Measurements from ENCODE around the gene SLC39A6. TPM values are rescaled to one million over a fixed set of nuclear protein-coding genes. Genes with fewer than 3 reads are reported as not detected.
"Not testable (repeated sequence)": the region's sequence is repeated elsewhere in the genome, so short reads cannot be mapped to it uniquely, and the experiment has no call there.

SLC39A6 gene
- total RNA-seq, 2 donors from 2014 or later = 25.7 to 27.9 TPM

DNA sequence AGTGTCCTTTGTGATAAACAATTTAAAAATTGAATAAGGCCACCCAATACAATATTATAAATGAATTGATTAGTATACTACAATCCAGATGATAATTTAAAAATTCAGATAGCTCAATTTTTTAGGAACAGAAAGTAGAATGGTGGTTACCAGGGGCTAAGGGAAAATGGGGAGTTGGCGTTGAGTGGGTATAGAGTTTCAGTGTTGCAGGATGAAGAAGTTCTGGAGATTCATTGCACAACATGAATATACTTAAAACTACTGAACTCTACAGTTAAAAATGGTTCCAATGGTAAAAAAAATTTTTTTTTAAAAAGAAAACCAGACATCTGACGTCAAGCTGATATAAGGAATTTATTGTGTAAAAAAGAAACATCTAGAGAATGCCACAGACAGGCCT is 20.9 kb downstream of the SLC39A6 start:
- intact Hi-C loops (cut with DNase I) = no loop called here
- DNase-seq (ENCODE audit: low spot score) = no peak

DNA sequence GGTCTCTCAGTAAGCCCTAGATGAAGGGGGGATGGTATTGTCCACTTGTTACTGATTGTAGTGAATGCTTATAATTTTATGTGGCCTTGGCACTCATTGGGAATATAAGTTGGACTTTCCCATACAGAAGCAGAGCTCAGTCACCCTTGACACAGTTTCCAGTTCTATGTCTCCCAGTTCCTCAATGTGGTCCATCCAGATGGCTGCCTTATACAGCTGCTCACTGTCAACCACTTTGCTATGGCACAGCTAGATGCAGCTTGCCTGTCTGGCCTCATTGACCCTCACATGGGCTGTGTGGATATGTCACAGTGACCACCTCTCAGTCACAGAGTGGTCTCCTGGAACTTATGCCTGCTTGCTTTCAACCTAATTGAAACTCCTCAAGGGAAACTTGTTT is 21.7 kb downstream of the SLC39A6 start:
- intact Hi-C loops (cut with DNase I) = no loop called here
- no peak for DNase-seq (ENCODE audit: low spot score)

DNA sequence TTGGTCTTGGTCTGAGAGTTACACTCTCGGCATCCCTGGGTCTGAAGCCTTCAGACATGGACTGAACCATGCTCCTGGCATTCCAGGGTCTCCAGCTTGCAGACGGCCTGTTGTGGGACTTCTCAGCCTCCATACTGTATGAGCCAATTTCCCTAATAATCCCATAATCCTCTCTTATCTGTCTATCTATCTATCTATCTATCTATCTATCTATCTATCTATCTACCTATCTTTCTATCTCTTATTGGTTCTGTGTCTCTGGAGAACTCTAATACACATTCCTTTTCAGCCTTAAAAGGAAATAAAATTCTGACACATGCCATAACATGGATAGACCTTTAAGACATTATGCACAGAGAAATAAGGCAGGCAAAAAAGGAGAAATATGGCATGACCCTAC is 24.4 kb downstream of the SLC39A6 start:
- intact Hi-C loops (cut with DNase I) = no loop called here
- DNase-seq (ENCODE audit: low spot score) = no peak

DNA sequence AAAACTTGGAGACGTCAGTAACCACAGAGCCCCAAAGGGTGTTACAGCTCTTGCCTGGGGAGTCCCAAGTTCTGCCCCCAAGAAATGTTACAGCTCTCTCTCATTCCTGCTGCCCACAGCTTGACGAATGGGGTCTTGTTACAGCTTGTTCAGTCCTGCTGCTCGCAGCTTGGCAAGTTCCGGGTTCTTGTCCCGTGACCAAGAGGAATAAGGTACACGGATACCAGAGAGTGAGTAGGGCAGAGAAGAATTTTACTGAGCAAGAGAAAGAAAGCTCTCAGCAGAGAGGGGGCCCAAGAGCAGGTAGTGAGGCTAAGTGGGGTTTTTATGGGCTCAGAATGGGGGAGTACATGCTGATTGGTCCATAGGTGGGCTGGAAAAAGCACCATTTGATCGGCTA is 27.2 kb downstream of the SLC39A6 start:
- intact Hi-C loops (cut with DNase I) = no loop called here
- no peak for DNase-seq (ENCODE audit: low spot score)

GRCh38 chr18:36099311-36099710 is 29.8 kb downstream of the SLC39A6 start:
- no peak for DNase-seq (ENCODE audit: low spot score)
- intact Hi-C loops (cut with DNase I) = loop anchor here (10.0 kb wide), 1 partner anchor 185 kb away; no protein-coding TSS in a partner anchor

- intact Hi-C loops (cut with DNase I) = loop anchor here (10.0 kb wide), 1 partner anchor 188 kb away; no protein-coding TSS in a partner anchor
- no peak for DNase-seq (ENCODE audit: low spot score)
Measured at GRCh38 chr18:36096955-36097354, 32.2 kb downstream of the SLC39A6 start.

DNA sequence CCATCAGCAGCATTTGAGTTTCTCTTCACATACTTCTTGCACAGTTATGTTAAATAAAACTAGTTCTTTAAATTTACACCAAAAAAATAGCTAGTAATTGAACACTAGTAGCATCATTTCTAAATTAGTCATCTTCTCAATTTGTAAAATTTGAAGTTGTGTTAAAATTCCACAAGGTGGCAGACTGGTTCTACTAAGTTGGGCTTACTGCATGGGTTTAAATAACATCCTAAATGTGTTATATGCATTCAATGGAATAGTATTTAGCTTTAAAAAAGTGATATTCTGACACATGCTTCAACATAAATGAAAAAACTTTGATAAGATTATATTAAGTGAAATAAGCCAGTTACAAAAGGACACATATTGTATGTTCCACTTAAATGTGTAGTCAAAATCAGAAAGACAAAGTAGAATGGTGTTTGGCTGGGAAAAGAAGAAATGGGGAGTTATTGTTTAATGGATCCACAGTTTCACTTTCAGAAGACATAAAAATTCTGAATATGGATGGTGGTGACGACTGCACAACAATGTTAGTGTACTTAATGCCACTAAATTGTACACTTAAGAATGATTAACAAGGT is 33.1 kb downstream of the SLC39A6 start:
- DNase-seq (ENCODE audit: low spot score) = no peak
- intact Hi-C loops (cut with DNase I) = loop anchor here (10.0 kb wide), 1 partner anchor 189 kb away; no protein-coding TSS in a partner anchor

DNA sequence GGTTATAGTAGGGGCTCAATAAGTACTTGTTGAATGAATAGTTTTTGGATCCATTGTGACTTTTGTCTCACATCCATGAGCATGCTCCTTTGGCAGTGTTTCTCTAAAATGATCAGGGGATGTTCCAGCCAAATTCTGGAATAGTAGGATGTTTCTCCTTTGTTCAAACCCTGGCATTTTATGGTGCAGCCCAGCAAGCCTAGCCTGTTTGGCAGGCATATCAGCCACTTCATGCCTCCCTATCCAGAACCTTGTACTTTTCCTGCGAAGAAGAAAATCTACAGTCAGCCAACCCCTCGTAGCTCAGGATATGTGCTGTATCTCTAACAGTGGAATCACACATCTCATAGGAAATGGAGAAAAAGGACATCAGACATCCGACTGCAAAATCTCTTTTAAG is 34.7 kb downstream of the SLC39A6 start:
- no peak for DNase-seq (ENCODE audit: low spot score)
- intact Hi-C loops (cut with DNase I) = loop anchor here (10.0 kb wide), 1 partner anchor 190 kb away; no protein-coding TSS in a partner anchor

DNA sequence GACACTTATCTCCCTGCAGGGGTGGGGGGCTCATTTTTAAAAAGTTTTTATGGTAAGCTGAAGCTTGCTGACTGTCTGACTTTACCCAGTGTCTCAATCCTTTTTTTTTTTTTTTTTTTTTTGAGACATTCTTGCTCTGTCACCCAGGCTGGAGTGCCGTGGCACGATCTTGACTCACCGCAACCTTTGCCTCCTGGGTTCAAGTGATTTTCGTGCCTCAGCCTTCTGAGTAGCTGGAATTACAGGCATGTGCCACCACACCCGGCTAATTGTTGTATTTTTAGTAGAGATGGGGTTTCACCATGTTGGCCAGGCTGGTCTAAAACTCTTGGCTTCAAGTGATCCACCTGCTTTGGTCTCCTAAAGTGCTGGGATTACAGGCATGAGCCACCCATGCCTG is 37.0 kb downstream of the SLC39A6 start:
- intact Hi-C loops (cut with DNase I) = loop anchor here (10.0 kb wide), 1 partner anchor 193 kb away; no protein-coding TSS in a partner anchor
- DNase-seq (ENCODE audit: low spot score) = not testable (repeated sequence)

- intact Hi-C loops (cut with DNase I) = no loop called here
- DNase-seq (ENCODE audit: low spot score) = no peak
Measured at GRCh38 chr18:36089001-36089400, 40.1 kb downstream of the SLC39A6 start.

DNA sequence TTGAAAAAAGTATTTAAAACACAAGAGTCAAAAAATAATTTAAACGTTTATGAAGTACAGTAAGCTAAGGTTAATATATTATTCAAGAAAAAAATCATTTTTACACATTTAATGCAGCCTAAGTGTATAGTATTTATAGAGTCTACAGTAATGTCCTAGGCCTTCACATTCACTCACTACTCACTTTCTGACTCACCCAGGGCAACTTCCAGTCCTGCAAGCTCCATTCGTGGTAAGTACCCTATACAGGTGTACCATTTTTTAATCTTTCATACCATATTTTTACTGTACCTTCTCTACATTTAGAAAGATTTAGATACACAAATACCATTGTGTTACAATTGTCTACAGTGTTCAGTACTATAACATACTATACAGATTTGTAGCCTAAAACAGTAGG is 40.9 kb downstream of the SLC39A6 start:
- intact Hi-C loops (cut with DNase I) = no loop called here
- DNase-seq (ENCODE audit: low spot score) = no peak

- no peak for DNase-seq (ENCODE audit: low spot score)
- intact Hi-C loops (cut with DNase I) = no loop called here
Measured at GRCh38 chr18:36086186-36086585, 43.0 kb downstream of the SLC39A6 start.

GRCh38 chr18:36085195-36085594 is 43.9 kb downstream of the SLC39A6 start:
- DNase-seq (ENCODE audit: low spot score) = no peak
- intact Hi-C loops (cut with DNase I) = no loop called here

DNA sequence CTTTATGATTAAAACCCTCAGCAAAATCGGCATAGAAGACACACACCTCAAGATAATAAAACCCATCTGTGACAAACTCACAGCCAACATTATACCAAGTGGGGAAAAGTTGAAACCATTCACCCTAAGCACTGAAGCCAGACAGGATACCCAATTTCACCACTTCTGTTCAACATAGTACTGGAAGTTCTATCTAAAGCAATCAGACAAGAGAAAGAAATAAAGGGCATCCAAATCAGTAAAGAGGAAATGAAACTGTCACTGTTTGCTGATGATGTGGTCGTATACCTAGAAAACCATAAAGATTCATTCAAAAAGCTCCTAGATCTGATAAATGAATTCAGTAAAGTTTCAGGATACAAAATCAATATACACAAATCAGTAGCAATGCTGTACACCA is 45.4 kb downstream of the SLC39A6 start:
- no peak for DNase-seq (ENCODE audit: low spot score)
- intact Hi-C loops (cut with DNase I) = no loop called here

- DNase-seq (ENCODE audit: low spot score); intact Hi-C loops (cut with DNase I): not testable (repeated sequence)
Measured at GRCh38 chr18:36081118-36081517, 48.0 kb downstream of the SLC39A6 start.

DNA sequence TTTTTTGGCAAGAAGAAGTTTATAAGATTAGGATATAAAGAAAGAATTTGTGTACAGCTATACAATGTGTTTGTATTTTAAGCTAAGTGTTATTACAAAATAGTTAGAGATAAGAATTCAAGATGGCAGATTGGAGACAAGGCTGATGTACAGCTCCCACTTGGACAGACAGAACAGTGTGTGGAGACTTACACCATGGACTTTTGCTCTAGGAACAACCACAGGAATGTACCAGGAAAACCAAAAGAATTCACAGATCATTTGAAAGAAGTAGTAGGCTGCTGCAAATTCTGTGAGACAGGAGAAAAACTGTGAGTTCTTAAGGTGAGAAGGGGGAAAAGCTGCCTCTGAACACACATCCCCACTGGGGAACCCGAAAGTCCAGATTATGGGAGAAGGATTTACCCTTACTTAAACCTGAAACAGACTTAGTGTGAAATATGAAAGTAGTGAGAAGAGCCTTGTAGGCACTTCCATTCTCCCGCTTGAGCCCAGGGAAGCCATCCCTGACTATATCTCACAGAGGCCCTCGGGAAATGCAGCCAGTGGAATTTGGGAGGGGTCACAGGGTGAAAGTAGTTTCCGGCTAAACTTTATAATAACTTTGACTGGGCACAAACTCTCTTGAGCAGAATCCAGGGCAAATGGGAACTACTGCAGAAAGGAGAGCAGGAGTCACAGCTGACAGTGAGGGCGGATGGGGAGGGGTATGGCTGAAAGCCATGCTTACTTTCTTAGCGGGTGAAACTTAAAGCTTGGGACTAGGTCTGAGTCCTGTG is 50.2 kb downstream of the SLC39A6 start:
- no peak for DNase-seq (ENCODE audit: low spot score)
- intact Hi-C loops (cut with DNase I) = no loop called here

DNA sequence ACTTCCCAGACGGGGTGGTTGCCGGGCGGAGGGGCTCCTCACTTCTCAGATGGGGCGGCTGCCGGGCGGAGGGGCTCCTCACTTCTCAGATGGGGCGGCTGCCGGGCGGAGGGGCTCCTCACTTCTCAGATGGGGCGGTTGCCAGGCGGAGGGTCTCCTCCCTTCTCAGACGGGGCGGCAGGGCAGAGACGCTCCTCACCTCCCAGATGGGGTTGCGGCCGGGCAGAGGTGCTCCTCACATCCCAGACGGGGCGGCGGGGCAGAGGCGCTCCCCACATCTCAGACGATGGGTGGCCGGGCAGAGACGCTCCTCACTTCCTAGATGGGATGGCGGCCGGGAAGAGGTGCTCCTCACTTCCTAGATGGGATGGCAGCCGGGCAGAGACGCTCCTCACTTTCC is 51.4 kb downstream of the SLC39A6 start:
- DNase-seq (ENCODE audit: low spot score); intact Hi-C loops (cut with DNase I): not testable (repeated sequence)

DNA sequence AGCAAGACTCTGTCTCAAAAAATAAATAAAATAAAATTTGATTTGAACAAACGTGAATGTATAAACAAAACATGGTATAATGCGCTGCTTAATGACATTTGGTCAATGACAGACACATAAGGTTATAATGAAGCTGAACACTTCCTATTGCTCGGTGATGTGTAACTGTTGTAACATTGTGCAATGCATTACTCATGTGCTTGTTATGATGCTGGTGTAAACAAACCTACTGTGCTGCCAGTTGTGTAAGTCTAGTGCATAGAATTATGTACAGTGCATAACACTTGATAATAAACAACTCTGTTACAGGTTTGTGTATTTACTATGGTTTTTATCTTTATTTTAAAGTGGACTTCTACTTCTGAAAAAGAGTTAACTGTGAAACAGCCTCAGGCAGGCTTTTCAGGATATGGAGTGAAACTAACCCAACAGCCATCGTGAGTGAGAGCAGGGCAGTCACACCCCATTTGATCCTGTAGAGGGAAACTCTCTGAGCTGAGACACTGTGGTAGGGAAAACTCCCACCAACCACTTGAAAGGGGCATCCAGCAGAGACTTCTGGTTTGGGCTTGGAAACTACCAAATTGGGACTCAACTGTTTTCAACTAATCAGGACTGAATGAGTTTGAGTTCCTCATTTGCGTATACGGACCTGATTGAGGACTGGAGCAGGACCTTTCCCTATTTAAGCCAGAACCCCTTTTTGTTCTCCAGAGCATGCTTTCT is 53.1 kb downstream of the SLC39A6 start:
- intact Hi-C loops (cut with DNase I) = no loop called here
- no peak for DNase-seq (ENCODE audit: low spot score)

GRCh38 chr18:36074435-36074834 is 54.7 kb downstream of the SLC39A6 start:
- intact Hi-C loops (cut with DNase I) = no loop called here
- DNase-seq (ENCODE audit: low spot score) = no peak

DNA sequence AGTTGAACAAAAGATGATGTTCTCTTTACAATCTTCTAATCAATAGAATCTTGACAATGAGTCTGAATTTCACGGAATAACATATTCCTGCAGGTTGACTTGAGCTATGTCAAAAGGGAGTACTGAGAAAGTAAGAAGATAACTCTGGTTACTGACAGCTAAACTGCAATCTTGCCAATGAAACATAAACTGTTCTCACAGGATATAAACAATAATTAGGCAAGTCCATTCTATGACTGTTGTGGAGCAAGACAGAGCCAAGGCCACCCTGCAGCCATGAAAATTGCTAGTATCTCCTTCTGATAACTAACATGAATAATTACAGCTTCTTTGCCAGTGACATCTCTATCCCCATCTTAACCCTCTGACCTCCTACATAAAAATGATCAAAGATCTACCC is 55.5 kb downstream of the SLC39A6 start:
- intact Hi-C loops (cut with DNase I) = no loop called here
- DNase-seq (ENCODE audit: low spot score) = no peak
